NAMALWA (cell line): ENCODE measurements around the gene SLC35G4.
A peak's percentile ranks its signal among the peaks of the same experiment; 100 is the strongest.
"Not testable (repeated sequence)": the region's sequence is repeated elsewhere in the genome, so short reads cannot be mapped to it uniquely, and the experiment has no call there.

Experiments used
- DNase-seq: peaks from one replicate; pipeline ENCODE4 v3.0.0-alpha.2; 2015; ENCODE audit warnings: low spot score

SLC35G4 gene

DNA sequence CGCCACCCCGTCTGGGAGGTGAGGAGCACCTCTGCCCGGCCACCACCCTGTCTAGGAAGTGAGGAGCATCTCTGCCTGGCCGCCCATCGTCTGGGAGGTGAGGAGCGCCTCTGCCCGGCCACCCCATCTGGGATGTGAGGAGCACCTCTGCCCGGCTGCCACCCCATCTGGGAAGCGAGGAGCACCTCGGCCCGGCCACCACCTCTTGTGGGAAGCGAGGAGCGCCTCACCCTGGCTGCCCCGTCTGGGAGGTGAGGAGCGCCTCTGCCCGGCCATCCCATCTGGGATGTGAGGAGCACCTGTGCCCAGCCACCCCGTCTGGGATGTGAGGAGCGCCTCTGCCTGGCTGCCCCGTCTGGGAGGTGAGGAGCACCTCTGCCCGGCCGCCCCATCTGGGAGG, 4.6 kb downstream of the SLC35G4 start:
- DNase-seq, result not testable (repeated sequence)

DNA sequence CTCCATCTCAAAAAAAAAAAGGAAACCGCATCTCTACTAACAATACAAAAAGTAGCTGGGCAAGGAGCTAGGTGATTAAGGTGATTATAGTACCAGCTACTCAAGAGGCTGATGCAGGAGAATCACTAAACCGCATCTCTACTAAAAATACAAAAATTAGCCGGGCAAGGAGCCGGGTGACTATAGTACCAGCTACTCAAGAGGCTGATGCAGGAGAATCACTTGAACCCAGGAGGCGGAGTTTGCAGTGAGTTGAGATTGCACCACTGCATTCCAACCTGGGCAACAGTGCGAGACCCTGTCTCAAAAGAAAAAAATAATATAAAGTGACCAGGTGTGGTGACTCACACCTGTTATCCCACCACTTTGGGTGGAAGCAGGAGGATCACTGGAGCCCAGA, 5.6 kb downstream of the SLC35G4 start:
- not testable (repeated sequence) for DNase-seq

DNA sequence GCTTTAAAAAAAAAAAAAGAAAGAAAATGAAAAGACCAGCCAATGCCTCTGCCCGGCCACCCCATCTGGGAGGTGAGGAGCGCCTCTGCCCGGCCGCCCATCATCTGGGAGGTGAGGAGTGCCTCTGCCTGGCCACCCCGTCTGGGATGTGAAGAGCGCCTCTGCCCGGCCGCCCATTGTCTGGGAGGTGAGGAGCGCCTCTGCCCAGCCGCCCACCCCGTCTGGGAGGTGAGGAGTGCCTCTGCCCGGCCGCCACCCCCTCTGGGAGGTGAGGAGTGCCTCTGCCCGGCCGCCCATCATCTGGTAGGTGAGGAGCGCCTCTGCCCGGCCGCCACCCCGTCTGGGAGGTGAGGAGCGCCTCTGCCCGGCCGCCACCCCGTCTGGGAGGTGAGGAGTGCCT, 37.9 kb downstream of the SLC35G4 start:
- DNase-seq, result not testable (repeated sequence)

DNA sequence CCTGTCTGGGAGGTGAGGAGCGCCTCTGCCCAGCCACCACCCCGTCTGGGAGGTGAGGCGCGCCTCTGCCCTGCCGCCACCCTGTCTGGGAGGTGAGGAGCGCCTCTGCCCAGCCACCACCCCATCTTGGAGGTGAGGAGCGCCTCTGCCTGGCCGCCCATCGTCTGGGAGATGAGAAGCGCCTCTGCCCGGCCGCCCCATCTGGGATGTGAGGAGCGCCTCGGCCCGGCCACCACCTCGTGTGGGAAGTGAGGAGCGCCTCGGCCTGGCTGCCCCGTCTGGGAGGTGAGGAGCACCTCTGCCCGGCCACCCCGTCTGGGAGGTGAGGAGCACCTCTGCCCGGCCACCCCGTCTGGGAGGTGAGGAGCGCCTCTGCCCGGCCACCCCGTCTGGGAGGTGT, 38.4 kb downstream of the SLC35G4 start:
- not testable (repeated sequence) for DNase-seq

DNA sequence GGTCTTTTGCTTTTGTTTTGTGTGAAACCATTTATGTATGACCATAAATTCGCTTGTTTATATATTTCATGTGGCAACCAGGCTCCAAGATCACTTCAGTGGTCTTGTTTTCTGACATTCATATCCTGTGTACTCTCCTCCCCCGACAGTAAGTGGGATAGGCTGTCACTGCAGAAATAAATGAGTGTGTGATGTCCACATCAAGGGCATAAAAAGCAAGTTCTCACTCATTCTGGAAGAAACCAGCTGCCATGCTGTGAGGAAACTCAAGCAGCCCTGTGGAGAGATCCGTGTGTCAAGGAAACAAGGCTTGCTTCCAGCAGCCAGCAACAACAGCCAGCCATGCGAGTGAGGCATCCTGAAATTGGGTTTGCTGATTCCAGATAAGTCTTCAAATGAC, 40.4 kb downstream of the SLC35G4 start:
- DNase-seq, result no peak

DNA sequence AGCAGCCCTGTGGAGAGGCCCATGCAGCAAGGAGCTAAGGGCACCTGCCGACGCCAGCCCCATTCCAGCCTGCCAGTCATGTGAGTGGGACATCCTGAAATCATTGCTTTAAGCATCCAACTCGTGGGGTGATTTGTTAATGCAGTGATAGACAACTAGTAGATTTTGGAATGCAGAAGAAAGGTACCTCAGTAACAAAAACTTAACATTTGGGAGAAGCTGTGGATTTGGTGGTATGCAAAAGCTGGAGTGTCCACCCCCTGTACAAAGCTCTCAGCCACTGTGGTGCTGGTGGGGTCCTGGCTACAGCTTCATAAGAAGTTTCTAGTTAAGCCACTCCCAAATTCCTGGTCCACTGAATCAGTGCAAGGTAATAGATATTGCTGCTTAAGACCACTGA, 42.5 kb downstream of the SLC35G4 start:
- no peak for DNase-seq

DNA sequence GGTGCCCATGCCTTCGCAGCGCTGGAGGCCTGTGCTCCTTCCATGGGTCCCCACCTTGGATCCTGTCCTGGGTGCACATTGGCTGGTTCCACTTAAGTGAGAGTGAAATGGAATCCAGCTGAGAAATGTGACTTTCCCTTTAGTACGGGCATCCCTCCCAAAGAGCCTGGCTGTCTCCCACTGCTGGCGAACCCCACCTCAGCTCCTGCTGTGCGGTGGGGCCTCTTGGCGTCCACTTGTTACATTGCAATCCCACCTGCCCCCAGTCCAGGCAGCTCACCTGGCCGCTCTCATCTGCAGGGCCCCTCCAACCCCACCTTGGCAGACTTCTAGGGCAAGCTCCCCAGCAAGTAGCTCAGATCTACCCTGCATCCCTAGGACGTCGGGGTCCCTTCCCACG, 44.1 kb downstream of the SLC35G4 start:
- DNase-seq, result no peak

DNA sequence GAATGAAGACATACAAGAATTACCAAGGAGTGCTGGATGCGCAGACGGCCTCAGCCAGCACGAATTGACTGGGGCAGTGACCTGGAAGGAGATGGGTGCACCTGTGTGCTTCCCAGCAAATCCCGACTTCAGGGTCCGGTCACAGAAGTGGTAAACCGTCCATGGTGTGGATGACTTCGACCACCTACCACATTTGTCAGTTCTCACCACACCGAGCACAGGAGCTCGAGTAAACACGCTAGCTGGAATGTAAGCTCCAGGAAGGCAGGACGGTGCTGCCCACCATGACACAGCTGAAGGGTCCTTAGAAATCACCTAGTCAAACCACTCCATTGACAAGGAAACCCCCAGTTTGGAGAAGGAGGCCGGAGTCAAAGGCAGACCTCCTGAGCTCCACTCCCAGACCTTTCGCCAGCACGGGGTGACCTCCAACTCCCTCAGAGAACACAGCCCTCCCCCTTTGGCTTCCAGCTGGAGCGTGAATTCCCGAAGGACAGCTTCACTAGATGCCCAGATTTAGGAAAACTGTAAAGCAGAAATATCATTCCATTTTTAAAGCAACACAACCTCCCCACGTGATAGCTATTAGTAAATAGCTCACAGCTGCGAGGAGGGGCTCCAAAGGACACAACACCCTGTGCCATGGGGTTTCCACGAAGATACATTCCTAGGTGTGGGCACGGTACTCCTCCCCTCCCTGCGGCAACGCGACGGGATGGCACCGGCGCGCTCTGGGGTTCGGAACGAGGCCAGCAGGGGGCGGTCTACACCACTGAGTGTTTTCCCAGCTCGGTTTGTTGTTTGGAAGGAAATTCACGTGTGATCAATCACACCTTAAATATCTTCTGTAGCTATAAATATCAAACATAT, 45.6 kb downstream of the SLC35G4 start:
- DNase-seq, result peak; percentile 52

DNA sequence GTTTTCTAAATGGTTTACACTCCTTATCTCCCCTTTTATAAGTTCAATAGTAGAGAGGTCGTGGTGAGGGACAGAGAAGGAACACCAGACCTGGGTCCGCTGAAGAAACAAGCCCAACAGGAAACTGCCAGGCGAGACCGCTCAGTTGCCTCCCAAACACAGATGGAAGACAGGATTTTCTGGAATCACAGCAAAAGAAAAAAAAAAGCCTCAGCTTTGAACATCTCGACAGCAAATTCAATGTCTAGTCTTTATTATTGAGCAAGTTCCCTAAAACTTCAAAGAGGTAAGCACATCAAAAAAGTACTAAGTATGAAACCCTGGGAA, 46.2 kb downstream of the SLC35G4 start:
- no peak for DNase-seq

DNA sequence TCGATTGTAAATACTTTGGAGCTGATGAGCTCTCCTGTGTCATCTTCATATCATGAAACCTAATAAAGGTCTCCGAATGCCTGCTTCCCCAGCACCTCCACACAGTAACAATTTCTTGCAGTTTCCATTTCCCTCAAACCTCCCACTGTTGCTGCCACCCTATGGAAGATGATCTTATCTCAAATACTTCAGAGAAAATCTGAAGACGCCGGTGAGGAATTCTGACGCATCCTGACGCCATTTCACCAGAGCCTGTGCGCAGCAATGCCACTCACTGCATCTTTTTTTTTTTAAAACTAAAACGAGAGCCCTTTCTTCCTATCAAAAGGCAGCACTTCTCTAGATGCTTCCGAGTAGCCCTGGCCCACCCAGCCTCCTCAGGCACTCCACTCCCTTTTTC, 47.8 kb downstream of the SLC35G4 start:
- DNase-seq, result no peak

DNA sequence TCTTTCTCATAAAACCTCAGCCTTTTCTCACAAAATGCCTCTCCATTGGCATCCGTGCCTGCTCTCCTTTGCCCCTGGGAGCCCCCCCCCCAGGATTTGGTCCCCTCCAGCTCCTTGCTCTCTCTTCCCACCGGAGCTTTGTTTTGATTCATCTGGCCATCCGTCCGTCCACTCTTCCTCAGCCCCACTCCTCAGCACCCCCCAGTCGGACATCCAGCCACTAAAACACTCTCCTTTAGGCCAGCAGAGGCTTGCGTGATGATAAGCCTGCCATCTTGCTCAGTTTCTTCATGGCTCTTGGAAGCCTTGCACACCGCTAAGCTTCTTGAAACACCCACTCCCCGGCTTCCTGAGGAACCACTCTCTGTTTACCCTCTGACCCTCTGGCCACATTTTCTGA, 48.2 kb downstream of the SLC35G4 start:
- no peak for DNase-seq

DNA sequence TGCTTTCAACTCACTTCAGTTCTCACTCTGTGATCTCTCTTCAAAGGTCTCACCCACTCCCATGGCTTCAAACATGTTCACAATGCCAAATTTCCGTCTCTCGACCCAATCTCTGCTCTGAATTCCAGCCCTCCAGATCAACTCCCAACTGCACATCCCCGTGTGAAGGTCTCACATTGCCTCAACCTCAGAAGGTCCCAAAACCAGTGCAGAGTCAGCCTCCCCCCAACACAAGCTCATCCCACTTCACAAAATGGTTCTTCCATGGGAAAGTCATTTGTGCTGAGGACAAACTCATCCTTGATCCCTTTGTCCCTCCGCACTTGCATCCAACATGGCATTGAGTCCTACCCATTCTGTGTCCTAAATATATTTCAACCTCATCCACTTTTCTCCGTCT, 48.6 kb downstream of the SLC35G4 start:
- no peak for DNase-seq

DNA sequence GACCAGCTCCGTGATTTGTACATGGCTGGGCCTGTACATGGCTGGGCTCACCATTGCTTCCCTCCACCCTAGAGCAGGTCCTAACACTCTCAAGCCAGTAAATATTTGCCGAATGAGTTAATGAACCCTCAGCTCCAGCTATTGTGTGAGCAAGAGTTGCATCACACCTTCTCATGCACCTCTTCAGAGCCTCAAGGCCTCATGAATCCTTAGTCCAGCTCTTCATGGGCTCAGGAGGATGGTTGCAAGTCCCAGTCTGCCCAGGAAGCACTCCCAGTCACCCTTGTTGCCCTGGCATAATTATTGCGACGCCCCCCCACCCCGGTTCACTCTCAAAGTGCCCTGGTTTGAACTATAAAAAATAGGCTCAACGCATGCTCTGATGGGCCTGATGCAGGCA, 49.6 kb downstream of the SLC35G4 start:
- no peak for DNase-seq
